ENCODE results near the gene B4GALT6. TPM values are rescaled to one million over a fixed set of nuclear protein-coding genes. Genes with fewer than 3 reads are reported as not detected.

Gene B4GALT6
- total RNA-seq, 1 donor from 2014 or later: 3.5 TPM

GRCh38 chr18:31688606-31689005 lies 4.2 kb upstream of the B4GALT6 start:
- Histone ChIP-seq H3K27ac (no peak overlapping the region), H3K4me3 (no peak overlapping the region), H3K4me1 (no peaks in the 10 kb centered on the region), H3K36me3 (no peaks in the 10 kb centered on the region), H3K27me3 (peaks cover 5% of the 10 kb centered on the region), H3K9me3 (no peaks in the 10 kb centered on the region)
- TF ChIP-seq, protein P1, sequence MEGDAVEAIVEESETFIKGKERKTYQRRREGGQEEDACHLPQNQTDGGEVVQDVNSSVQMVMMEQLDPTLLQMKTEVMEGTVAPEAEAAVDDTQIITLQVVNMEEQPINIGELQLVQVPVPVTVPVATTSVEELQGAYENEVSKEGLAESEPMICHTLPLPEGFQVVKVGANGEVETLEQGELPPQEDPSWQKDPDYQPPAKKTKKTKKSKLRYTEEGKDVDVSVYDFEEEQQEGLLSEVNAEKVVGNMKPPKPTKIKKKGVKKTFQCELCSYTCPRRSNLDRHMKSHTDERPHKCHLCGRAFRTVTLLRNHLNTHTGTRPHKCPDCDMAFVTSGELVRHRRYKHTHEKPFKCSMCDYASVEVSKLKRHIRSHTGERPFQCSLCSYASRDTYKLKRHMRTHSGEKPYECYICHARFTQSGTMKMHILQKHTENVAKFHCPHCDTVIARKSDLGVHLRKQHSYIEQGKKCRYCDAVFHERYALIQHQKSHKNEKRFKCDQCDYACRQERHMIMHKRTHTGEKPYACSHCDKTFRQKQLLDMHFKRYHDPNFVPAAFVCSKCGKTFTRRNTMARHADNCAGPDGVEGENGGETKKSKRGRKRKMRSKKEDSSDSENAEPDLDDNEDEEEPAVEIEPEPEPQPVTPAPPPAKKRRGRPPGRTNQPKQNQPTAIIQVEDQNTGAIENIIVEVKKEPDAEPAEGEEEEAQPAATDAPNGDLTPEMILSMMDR (IDR thresholded peaks at IDR 0.05): no peak
- intact Hi-C loops (cut with DNase I): no loop called here
- DNase-seq: no peak
- ATAC-seq: no peak

- H3K4me1 ChIP-seq: no peaks in the 10 kb centered on the region
- no peak for ATAC-seq
- intact Hi-C loops (cut with DNase I): no loop called here
Observed at GRCh38 chr18:31686986-31687928, 2.9 kb upstream of the B4GALT6 start.

GRCh38 chr18:31686572-31686971 lies 2.2 kb upstream of the B4GALT6 start:
- intact Hi-C loops (cut with DNase I): no loop called here
- H3K27ac ChIP-seq: no peak overlapping the region
- no peaks in the 10 kb centered on the region for H3K4me1 ChIP-seq
- no peaks in the 10 kb centered on the region for H3K36me3 ChIP-seq
- peaks cover 17% of the 10 kb centered on the region for H3K27me3 ChIP-seq
- H3K4me3 ChIP-seq: no peak overlapping the region
- TF ChIP-seq, protein P1 (IDR thresholded peaks at IDR 0.05): no peak
- DNase-seq: no peak
- no peaks in the 10 kb centered on the region for H3K9me3 ChIP-seq
- no peak for ATAC-seq

More at GRCh38 chr18:31686986-31687928, 2.9 kb upstream of the B4GALT6 start:
- TF ChIP-seq, protein P1 (IDR thresholded peaks at IDR 0.05): peak; percentile 8
- no peak overlapping the region for H3K27ac ChIP-seq
- H3K27me3 ChIP-seq: peaks cover 17% of the 10 kb centered on the region
- no peak overlapping the region for H3K4me3 ChIP-seq
- DNase-seq: no peak
- no peaks in the 10 kb centered on the region for H3K36me3 ChIP-seq
- H3K9me3 ChIP-seq: no peaks in the 10 kb centered on the region

GRCh38 chr18:31685097-31686082 lies 1.0 kb upstream of the B4GALT6 start:
- Histone ChIP-seq H3K36me3 (no peaks in the 10 kb centered on the region), H3K4me1 (no peaks in the 10 kb centered on the region), H3K9me3 (no peaks in the 10 kb centered on the region), H3K4me3 (peak overlapping the region; percentile 59), H3K27ac (peak overlapping the region; percentile 53), H3K27me3 (peaks cover 17% of the 10 kb centered on the region)
- ATAC-seq (peak; percentile 94), DNase-seq (peak; percentile 85)
- TF ChIP-seq, protein P1 (IDR thresholded peaks at IDR 0.05): peak; percentile 45
- intact Hi-C loops (cut with DNase I): no loop called here

DNA sequence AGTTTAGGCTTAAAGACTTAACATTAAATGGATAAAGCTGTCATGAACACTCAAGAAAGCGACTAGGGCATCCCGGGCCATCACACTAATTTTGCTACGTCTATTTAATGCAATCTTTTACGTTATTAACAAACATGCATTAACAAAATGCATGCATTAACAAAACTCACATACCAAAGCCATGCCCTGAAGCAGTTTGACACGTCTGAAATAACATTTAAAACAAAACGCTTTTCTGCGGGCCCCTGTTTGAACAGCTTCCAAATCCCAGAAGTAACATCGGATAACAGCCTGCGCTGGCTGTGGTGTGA lies 458 bp downstream of the B4GALT6 start:
- H3K27me3 ChIP-seq: peaks cover 17% of the 10 kb centered on the region
- ATAC-seq (no peak), DNase-seq (no peak)
- H3K36me3 ChIP-seq: no peaks in the 10 kb centered on the region
- peak overlapping the region; percentile 59 for H3K4me3 ChIP-seq
- H3K27ac ChIP-seq: no peak overlapping the region
- TF ChIP-seq, protein P1 (IDR thresholded peaks at IDR 0.05): no peak
- H3K9me3 ChIP-seq: no peaks in the 10 kb centered on the region
- H3K4me1 ChIP-seq: no peaks in the 10 kb centered on the region
- intact Hi-C loops (cut with DNase I): no loop called here

All from upper lobe of right lung (tissue), 1 donor.